ENCODE results near the gene AMDHD1.

The AMDHD1 gene, protein sequence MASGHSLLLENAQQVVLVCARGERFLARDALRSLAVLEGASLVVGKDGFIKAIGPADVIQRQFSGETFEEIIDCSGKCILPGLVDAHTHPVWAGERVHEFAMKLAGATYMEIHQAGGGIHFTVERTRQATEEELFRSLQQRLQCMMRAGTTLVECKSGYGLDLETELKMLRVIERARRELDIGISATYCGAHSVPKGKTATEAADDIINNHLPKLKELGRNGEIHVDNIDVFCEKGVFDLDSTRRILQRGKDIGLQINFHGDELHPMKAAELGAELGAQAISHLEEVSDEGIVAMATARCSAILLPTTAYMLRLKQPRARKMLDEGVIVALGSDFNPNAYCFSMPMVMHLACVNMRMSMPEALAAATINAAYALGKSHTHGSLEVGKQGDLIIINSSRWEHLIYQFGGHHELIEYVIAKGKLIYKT

DNA sequence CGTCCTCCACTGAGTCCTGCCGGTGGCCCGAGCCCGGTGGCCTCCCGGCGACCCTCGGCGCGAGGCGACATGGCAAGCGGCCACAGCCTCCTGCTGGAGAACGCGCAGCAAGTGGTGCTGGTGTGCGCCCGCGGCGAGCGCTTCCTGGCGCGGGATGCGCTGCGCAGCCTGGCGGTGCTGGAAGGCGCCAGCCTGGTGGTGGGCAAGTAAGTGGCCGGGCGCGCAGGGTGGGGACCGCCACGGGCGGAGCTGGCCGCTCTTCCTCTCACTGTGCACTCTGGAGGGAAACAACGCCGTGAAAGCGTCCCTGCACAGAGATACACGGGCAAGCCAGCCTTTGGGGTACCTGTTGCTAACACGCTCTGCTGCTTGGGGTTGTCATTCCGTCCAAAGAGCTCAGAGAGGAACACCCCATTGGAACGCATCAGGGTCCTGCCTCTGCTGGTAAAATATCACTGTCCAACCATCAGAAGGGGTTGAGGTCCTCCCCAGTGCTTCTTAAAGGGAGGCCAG, at the start of gene AMDHD1:
Gene AMDHD1 (plus strand): TSS at position 2 of the 513 bp plus-strand sequence. CDS start 68 bp downstream, at position 70.
- peak; percentile 81 for DNase-seq

DNA sequence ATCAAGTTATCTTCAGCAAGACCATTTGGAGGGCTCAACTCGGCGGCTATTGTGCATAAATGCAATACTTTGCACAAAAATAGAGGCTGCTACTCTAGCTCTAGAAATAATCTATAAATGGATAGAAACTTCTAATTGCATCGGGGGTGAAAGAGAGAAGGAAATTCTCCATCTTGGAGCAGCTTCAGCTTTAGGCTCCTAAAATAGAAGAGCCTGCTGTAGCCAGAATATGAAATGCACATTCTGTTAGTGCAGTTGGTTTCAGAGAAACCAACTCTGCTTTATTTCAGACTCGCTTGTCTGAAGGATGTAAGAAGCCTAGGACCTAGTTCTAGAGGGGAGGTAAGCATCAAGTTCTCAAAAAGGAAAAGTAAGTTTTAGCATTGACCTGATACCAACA, 46.3 kb upstream of the AMDHD1 start:
- no peak for DNase-seq

DNA sequence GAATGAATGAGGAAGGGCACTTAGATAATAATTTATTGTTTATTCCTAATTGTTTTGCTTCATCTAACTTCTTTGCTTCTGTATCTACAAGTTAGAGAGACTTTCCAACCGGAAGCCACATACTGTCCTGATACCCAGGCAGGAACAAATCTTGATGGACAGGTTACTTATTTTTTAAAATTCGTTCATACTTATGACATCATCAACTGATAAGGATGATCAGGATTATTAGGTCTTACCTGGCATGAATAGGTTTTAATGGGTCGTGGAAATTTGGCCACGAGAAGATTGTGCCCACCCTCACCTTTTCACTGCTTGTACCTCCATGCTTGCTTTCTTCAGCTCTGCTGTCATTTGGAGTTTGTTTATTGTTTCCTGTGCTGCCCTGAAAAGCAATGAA, 45.0 kb upstream of the AMDHD1 start:
- no peak for DNase-seq

DNA sequence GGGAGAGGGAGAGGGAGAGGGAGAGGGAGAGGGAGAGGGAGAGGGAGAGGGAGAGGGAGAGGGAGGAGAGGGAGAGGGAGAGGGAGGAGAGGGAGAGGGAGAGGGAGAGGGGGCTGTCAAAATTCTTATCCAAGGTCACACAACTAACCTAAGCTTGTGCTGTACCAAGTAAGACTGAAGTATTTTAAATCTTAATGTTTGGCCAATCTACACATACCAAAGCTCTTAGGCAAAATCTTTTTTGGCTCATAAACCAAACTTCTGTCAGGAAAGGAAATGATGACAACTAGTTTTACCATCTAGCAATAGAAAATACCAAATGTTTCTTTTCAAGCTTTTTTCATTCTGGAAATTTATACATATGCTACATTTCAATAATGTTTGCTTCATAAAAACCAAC, 34.6 kb upstream of the AMDHD1 start:
- no peak for DNase-seq

DNA sequence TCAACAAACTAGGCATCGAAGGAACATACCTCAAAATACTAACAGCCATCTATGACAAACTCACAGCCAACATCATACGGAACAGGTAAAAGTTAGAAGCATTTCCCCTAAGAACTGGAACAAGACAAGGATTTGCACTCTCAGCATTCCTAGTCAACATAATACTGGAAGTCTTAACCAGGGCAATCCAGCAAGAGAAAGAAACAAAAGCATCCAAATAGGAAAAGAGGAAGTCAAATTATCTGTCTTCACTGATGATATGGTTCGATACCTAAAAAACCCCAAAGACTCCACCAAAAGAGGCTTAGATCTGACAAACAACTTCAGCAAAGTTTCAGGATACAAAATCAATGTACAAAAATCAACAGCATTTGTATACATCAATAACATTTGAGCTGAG, 33.3 kb upstream of the AMDHD1 start:
- DNase-seq = no peak

DNA sequence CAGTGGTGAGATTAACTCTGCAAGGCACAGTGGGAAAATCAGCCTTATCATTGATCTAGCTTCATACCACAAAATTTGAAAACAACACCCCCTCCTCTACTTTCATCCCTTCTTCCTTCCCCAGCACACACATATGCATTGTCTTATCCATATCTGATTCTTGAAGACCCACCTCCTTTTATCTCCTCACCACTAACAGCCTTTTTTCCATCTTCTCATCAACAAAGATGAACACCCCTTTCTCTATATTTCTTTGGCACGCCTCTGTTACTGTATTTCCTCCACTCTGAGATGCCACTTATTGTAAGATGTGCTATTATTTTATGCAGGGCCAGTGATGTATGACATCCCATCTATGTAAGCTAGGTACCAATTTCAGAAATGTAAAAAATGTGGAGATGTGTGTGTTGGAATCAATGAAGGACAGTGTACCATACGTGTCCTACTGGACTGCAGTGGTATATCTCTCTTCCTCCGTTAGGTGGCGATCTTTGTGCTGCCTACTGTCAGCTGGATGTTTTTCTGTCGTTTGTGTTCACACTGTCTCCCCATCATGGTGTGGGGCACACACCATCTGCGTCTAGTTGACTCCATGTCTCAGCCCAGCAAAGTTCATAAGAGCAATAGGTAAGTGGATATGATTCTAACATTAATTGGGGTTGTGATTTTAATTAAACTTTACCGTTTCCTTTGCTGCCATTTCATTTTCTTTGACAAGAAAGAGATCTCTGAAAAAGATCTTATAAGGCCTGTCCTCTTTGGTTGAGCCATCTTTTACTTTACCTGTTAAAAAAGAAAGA, 24.7 kb upstream of the AMDHD1 start:
- DNase-seq = peak; percentile 83

DNA sequence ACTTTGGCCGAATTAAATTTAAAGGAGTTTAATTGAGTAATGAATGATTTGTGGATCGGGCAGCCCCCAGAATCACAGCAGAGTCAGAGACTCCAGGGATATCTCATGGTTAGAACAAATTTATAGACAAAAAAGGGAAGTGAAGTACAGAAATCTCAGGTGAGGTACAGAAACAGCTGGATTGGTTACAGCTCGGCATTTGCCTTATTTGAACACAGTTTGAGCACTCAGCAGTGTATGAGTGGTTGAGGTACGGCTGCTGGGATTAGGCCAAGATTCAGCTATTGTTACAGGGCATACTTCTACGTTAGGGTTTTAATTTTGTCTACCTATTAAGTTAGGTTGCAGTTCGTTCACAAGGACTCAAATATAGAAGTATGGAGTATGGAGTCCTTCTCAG, 24.0 kb upstream of the AMDHD1 start:
- DNase-seq = no peak

DNA sequence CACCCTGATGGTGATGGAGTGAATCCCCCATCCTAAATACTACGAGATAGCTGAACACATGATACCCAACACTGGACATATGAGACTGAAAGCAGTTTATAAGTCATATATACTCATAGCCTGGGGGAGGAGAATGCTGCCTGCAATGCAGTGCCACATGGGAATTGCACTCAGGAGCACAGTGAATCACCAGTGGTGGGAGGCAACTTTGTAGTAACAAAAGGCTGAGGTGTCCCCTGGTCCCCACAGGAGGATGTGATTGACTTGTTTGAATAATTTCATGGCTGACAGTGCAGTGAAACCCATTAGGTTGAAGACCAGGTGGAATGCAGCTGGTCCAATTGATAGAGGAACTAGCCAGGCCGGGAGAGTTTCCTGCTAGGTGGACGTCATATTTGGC, 20.9 kb upstream of the AMDHD1 start:
- no peak for DNase-seq

DNA sequence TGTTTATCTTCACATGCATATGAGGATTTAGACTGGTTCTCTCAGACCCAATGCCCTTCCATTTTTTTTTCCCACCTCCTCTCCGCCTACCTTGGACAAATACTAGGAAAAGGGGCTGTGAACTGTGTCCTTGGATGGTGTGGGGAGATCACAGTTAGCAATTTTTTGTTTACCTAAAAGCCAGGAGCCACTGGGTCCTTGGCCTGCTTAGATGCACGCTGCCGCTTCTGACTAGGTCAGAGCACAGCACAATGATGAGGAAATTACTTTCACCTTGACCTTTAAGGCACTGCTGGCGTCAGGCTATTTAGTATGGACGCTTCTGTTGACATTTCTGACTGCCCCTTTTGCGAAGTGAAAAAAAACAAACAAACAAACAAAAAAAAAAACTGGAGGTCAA, 2.6 kb upstream of the AMDHD1 start:
- DNase-seq = no peak

DNA sequence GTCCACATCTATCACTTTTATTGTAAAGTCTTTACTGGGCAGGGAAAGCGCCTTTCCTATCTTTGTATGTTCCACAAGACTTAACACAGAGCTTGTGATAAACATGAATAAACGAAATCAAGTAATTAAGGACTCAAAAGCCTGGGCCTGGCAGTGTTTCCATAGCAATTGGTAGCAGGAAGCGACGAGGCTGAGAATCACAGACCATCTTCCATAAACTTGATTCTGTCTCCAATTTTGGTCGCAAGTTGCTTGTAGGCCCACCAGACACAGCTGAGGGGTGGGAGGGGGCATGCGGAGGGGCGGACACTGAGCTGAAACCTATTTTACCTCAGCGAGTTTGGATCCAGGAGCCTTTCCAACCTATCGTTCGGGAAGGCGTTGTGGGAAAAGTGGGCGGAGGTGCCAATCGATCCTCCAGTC, 1.0 kb upstream of the AMDHD1 start:
- peak; percentile 48 for DNase-seq

DNA sequence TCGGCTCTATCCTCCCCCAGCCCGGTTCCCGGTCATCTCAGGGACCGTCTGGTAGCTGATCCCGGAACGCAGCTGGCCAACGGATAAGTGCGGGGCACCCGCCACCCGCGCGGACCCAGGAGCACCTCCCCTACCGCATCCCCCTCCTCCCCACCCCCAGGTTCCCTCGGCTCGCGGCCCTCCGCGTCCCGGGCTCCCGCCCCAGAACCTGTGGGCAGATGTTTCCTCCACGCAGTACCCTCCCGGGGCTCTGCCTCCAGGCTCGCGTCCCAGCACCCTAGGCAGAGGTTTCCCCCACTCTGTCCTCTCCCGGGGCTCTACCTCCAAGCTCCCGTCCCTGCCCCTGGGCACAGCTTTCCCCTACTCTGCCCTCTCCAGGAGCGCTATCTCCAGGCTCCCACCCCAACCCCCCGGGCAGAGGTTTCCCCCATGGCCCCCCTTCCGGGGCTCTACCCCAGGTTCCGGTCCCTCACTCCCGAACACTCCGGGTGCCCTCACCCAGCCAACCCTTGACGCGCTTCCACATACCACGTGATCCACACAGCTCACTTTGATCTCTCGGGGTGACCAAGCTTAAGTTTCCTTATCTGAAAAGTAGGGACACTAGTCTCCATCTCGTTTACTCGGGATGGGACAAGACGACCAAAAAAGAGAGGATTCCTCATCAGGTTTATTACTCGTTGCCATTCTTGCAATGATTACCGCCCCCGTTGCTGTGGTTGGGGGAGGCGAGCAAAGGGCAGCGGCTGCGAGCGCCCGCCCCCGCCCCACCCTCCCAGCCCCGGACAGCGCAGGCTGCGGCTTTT, 404 bp upstream of the AMDHD1 start, which contains the start of gene CCDC38:
Gene CCDC38 (minus strand): TSS at position 91 of the 806 bp plus-strand sequence. CDS start 6,105 bp downstream, outside the sequence.
- DNase-seq = peak; percentile 97

DNA sequence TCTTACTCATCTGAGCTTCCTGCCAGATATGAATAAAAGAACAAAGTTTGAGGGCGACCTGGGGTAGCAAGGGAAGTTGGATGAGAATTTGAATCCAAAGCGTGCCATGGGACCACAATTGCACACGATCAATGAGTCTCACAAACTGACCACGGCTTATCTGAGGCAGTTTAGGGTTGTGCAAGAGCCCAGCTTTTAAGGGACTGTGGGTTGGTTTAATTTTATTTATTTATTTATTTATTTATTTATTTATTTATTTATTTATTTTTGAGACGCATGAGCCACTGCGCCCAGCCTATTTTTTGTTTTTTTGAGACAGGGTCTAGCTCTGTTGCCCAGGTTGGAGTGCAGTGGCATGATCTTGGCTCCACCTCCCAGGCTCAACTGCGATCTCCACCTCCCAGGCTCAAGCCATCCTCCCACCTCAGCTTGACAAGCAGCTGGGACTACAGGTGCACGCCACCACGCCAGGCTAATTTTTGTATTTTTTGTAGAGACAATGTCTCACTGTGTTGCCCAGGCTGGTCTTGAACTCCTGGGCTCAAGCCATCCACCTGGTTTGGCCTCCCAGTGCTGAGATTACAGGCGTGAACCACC, 1.1 kb downstream of the AMDHD1 start:
- peak; percentile 43 for DNase-seq

DNA sequence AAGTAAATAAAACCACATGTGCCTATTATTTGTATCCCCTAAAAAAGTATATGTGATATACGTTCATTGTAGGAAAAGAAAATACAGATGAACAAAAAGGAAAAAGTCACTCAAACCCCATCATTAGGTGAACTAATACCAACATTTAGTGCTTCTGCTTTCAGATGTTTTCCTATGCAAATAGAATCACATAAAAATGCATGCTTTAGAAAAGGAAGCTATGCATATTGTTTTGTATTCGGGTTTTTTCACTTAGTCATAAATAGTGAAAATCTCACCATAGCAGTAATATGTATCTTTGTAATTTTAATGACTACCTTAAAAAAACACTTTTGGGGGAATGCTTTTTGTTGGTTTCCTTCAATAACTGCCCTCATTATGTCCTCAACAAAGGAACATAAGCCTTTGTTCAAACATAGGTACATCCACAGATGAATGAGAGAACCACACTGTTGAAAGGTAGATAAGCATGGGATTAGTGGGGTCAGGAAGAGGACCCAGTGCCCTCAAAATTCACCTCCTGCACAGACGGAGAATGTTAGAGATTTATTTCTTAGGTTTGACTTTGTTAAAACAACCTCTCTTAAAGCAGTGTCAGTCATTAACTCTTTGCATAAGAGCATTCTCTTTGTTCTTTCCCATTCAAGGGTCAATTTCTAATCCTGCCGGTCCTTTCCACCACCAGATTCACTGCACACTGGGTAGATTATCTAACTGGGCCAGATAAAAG, 6.5 kb downstream of the AMDHD1 start:
- DNase-seq = no peak

DNA sequence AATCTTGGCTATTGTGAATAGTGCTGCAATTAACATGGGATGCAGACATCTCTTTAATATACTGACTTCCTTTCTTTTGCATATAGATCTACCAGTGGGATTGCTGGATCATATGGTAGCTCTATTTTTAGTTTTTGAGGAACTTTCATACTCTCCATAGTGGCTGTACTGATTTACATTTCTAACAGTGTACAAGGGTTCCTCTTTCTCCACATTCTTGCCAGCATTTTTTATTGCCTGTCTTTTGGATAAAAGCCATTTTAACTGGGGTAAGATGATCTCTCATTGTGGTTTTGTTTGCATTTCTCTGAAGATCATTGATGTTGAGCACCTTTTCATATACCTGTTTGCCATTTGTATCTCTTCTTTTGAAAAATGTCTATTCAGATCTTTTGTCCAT, 8.4 kb downstream of the AMDHD1 start:
- peak; percentile 7 for DNase-seq

DNA sequence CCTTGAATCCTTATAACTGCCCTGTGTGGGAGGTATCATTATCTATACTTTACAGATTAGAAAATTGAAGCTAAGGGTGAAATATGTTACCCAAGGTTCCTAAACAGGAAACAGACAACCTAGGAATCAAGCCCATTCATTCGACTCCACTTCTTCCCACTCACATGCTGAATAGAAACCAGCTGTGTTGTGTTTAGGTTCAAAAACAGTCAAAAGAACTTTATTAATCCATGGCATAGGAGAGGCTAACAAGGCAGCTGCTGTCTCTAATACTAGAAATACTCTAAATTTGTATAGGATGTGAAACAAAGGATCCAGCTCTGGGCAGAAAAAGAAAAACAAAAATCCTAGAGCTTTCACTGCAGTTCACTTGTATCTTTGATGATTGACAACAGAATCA, 9.9 kb downstream of the AMDHD1 start:
- DNase-seq = no peak

DNA sequence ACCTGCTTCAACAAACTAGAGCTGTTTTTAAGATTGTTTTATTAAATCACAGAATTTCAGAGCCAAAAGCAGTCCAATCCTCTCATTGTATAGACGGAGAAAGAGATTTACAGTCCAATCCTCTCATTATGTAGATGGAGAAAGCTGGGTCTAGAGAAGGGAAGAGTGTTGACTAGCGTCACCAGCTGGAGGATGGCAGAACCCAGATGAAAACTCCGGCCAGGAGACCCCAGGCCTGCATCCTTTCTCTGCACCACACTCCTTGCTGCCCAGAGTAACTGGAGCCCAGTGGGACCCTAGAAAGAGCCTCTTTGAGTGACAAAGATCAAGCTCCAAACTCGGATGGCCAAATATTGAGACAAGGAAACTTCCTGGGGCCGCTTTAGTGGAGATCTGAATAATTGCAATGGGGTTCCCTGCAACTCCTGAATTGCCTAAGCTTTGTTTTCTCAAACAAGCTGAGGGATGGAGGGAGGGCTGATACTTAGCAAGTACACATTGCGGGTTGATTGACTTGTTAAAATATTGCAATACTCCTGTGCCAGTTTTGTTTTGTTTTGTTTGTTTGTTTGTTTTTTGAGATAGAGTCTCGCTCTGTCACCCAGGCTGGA, 12.5 kb downstream of the AMDHD1 start:
- no peak for DNase-seq

DNA sequence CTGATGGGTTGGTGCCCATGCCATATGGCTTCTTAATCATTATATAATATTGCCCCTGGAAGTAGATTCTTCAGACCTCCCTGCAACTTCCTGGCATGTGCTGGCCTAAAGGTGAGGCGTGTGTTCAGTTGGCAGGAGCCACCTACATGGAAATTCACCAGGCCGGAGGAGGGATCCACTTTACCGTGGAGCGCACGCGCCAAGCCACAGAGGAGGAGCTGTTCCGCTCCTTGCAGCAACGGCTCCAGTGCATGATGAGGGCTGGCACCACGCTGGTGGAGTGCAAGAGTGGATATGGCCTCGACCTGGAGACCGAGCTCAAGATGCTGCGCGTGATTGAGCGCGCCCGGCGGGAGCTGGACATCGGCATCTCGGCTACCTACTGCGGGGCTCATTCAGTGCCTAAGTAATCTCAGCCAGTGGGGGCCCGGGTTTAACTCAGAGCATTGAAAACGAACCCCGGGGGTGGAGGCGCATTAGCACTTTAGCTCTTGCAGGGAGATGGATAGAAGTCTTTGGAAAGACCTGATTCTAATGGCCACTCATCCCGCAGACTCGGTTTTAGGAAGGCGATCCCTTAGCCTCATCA, 13.5 kb downstream of the AMDHD1 start:
- DNase-seq = no peak

DNA sequence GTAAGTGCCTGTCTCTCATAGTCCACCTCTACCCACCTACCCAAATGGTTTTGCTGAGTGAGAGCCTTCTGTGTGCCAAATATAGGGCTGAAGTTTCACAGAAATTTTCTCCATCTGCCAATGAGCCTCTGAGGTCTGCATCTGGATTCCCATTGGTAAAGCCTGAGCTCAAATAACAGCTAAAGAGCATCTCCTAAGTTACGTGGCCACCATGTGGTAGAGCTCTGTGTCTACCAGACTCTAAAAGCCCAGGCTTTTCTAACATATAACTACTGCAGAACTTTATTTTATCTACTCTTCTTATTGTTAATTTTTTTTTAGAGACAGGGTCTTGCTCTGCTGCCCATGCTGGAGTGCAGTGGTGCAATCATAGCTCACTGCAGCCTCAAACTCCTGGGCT, 16.0 kb downstream of the AMDHD1 start:
- peak; percentile 62 for DNase-seq

DNA sequence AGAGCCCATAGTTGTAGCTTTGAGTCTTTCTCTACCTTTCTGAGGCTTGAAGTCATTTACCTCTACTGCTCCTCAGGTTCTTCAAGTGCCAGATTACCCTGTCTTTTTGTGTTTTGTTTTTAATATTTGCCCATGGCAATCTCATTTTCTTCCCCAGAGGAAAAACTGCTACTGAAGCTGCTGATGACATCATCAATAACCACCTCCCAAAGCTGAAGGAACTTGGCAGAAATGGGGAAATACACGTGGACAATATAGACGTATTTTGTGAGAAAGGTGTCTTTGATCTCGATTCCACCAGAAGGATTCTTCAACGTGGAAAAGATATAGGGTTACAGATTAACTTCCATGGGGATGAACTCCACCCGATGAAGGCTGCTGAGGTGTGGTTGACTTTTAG, 17.1 kb downstream of the AMDHD1 start:
- no peak for DNase-seq

DNA sequence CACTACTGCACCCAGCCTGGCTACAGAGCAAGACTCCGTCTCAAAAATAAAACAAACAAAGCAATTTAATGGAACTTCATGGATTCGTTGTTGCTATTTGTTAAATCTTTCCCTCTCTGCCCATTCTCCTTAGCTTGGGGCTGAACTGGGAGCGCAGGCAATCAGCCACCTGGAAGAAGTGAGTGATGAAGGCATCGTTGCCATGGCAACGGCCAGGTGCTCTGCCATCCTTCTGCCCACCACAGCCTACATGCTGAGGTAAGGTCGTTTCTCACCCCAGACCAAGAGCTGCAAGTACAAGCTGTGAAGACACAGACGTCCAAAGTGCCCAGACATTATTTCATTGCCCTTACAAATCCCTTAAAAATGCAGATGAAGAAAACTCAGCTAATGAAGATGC, 19.1 kb downstream of the AMDHD1 start:
- DNase-seq = no peak

DNA sequence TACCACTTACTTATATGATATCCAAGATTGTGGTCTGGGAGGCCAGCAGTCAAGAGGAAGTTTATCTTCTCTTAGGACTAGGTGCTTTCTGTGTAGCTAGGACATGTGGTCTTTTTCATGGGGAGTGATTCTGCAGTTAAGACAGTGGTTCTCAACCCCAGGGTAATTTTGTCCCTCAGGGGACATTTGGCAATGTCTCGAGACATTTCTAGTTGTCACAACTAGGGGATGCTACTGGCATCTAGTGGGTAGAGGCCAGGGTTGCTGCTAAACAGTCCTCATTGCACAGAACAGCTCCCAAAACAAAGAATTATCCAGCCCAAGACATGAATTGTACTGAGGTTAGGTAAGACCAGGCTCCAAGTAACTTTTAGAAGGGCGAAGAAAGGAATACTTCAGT, 20.0 kb downstream of the AMDHD1 start:
- DNase-seq = peak; percentile 71
